Activated naive CD8-positive, alpha-beta T cell treated with anti-CD3 and anti-CD28 coated beads, Interleukin-2, amount 50 U/mL, for 16 hours (primary cell): Measurements from ENCODE around the gene NEFH.

Experiments used
- DNase-seq: peaks from one replicate; pipeline ENCODE4 v3.0.0-alpha.2; 2020; ENCODE audit warnings: low read depth, low spot score

NEFH gene

GRCh38 chr22:29493636-29494035 lies 13.6 kb downstream of the NEFH start:
- DNase-seq: no peak

- no peak for DNase-seq
These were observed 19.8 kb downstream of the NEFH start for GRCh38 chr22:29499852-29500251.

DNA sequence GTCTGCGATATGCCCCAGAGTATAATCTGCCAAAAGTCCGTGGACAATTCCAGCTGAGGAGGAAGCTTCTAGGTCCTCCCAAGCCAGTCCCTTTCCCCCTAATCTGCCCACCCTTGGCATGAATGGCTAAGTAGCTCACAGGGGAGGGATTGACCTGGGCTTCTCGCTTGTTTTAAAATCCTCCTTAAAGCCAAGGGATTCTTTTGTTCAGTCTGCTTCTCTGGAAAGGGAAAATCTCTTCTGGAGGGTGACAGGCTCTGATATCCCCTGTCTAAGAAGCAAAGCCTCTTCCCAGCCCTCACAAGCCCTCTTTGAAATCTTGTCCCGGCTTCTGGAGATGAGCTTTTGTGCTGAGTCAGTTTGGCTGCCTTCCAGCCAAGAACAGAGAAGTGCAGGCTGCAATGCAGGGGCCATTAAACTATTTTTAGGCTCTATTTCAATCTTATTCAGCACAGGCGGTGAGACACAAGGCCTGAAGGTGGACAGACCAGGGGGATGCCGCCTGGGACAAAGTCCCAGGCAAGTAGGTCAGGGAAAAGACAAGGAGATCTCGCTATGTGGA lies 23.9 kb downstream of the NEFH start:
- DNase-seq: no peak

DNA sequence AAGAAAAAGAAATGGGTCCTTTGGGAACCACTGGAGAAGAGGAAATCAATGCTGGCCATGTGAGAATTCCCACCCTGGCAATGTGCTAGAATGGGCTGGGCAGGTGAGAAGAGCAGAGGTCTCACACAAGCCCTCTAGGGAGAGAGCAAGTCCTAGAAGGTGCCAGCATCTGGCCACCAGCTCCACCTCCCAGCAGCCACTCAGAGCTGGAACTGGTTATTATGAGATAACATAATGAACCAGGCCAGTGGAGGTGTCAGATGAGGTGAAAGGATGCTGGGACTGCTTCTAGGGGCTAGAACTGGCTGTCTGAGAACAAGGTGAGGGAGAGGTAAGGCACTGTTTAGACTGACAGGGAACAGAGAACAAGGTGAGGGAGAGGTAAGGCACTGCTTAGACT lies 29.3 kb downstream of the NEFH start:
- no peak for DNase-seq

GRCh38 chr22:29509815-29510214 lies 29.8 kb downstream of the NEFH start:
- no peak for DNase-seq

GRCh38 chr22:29510542-29510941 lies 30.5 kb downstream of the NEFH start:
- DNase-seq: no peak

DNA sequence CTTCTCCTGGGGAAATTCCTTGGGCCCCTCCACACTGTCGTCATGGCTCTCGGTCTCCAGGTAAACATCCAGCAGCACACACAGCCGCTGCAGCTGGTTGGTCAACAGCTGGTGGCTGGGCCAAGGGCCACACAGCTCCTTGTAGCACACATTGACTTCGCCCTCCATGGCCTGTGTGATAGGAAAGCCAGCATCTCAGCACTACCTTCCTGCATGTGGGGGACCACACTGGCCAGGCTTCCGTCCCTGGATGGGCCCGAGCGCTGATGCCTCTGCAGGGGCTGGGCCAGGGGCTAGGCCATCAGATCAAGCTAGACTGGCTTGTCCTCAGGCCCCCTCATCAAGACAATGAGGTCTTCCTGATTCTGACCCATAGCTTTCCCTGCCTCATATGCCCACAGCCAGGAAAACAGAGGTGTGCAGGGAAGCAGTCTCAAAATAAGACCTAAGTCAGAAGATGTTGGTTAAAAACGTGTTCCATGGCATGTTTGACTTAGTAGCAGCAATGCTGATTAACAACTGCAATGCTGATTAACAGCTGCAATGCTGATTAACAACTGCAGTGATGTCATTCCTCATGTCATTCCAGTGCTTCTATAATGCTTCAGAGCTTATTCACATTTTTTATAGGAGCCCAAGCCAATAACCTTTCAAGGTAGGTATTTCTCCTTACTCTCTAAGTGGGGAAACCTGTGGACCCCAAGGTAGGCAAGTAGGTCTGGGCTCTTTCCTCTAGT lies 31.3 kb downstream of the NEFH start:
- no peak for DNase-seq

DNA sequence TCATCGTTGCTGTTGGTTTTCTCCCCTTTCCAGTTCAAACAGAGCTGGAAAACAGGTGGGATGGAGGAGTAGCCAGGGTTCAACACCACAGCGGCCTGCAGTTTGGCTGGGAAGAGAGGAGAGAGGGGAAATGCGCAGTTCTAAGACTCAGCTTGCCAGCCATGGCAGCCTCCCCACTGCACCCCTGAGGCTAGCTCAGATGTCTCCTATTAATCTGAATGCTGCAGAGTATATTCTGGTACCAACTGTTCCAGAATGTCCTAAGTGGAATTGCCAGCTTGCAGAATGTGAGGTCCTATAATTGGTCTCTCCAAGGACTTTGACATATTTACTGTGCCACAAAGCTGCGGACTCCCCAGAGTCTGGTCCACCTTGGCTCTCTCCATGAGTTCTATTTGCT lies 32.0 kb downstream of the NEFH start:
- no peak for DNase-seq

GRCh38 chr22:29517215-29517908 lies 37.3 kb downstream of the NEFH start:
- no peak for DNase-seq

- DNase-seq: no peak
These were observed 38.4 kb downstream of the NEFH start for GRCh38 chr22:29518427-29518826.

DNA sequence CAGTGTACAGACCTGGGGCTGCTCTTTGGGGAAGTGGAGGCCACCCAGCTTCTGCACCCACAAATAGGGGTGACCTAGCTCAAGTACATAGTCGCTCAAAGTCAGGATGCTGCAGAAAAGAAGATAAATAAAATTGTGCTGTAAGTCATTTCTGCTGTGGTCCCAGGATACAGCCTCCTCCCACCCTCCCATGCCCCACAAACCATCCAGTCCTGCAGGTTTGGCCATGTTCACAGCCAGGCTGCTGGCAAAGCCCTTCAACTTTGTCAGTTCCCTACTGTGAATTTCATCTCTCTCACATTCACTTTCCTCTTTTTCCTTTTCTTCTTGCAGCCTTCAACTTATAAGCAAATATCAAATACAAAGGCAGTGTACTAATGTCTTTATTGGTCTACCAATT lies 40.0 kb downstream of the NEFH start:
- no peak for DNase-seq

- DNase-seq: no peak
These were observed 40.8 kb downstream of the NEFH start for GRCh38 chr22:29520851-29521250.

DNA sequence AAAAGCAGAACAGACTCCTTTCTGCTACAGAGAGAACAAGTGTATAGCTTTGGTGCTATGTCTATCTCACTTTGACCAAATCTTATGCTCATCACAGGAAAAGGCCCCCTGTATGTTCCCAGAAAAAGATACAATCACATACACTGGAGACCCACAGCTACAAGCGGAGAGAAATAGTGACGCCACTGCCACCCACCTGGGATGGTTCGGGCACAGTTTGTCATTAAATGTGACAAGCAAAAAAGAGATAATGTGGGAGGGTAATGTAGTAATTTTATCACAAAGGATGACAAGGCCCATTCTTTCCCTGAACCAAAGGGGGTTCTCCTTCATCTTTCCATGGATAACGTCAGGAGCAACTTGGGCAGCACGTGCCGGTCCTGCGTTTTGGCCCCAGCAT lies 41.5 kb downstream of the NEFH start:
- DNase-seq: no peak

DNA sequence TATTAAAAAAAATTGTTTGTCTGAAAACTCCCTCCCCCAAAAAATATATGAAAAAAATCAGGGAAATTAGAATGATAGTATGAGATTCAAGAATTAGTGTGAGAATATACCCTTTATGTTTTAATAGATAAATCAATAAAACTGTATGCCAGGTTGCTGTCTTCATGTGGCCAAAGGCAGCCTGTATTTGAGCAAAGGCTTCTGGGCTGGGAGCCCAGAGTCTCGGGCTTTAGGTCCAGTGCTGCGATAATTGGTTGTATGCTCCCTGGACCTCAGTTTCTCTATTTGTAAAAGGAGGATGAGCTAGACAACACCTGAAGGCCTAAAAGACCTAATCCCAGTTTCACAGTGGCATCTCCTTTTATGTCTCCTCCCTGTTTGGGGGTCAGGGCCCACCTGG lies 43.7 kb downstream of the NEFH start:
- no peak for DNase-seq

DNA sequence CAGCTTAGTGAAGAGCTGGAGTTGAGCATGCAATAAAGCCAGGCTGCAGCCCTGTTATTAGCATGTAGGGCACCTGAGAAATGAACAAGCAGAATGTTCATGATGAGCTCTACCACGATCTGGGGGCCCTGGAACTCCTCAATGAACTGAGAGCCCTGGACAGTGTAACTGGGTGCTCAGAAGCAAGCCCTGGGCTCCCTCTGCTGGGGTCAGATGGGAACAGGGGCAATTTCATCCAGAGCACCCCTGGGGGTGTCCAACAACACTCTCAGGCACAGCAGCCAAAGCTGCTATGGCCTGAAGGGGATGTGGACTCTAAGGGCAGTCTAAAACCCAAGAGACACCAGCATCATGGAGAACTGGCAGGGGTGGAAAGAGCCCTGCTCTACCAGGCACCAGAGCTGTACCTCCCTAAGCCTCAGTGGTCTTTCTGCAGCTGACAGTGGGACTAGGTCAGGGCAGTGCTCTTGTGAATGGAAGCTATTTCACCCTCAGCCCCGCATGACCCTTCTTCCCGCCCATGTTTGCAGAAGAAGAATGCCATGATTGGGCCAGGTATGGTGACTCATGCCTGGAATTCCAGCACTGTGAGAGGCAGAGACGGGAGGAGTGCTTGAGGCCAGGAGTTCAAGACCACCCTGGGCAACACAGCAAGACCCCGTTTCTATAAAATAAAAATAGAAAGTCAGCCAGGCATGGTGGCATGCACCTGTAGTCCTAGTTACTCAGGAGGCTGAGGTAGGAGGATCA lies 44.6 kb downstream of the NEFH start:
- DNase-seq: no peak

DNA sequence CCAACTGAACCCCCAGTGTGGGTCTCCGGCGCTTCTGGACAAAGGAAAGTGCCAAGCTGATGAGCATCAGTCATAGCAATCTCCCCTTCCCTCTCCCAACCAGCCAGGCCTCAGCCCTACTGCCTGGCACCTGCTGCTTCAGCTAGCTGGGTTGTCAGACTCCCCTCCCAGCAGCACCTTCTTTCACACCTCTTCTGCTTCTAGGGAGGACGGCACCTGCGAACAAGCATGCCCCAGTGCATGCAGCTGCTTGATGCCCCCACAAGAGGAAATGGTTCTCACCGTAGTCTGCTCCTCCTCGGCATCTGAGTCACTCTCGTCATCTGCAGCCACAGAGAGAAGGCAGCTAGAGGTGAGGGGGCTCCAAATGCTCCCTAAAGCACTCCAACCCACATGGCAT lies 48.1 kb downstream of the NEFH start:
- DNase-seq: no peak

DNA sequence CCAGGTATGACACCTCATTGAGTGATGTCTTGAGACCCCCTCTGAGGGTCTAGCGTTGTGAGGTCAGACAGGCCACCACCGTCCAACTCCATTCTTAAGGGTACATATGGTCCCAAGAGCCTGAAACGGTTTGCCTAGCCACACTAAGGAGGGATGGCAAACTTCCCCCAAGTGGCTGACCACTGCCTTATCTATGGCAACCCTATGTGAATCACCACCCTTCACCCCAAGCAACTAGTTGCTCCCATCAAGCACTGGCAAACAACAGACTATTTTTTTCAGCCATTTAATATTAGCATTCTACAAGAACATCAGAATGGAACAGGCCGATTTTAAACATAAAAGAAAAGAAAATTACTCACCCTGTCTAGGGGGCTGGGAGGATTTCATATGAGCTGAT lies 50.7 kb downstream of the NEFH start:
- DNase-seq: no peak

DNA sequence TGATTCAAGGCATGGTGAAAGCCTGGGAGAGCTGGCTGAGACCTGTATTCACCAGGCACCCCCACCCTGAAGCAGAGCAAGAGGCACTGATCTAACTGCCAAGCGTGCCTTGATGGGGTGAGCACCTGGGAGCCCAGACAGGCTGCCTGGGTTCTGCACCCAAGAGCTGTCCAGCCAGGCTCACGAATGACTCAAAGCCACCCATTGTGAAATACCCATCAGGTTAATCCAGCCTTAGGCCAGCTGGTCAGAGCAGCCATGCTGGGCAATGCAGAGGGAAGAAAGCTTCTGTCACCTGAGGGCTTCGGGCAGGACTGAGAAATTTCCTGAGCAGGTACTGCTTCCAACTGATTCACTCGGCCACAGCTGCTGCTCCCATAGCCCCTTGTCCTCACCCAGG lies 51.4 kb downstream of the NEFH start:
- no peak for DNase-seq

- DNase-seq: no peak
These were observed 56.4 kb downstream of the NEFH start for GRCh38 chr22:29536411-29536810.

DNA sequence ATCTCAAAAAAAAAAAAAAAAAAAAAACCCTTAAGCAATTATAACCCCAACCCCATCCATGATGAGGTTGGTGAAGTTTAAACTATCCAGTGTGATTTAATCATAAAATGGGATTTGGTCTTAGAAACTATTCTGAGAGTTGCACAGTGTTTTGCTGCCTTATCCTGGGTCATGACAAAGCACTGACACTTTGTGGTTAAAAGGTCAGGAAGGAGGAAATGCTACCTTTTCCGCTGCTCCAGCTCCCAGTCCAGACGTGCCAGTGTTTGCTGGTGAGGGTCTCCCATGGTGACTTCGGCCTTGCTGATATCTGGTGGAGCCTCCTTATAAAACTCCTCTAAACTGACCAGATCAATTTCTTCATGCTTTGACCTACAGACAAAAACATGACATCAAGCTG lies 59.1 kb downstream of the NEFH start:
- DNase-seq: no peak
